ENCODE results near the gene IL1F10.

Gene IL1F10, protein sequence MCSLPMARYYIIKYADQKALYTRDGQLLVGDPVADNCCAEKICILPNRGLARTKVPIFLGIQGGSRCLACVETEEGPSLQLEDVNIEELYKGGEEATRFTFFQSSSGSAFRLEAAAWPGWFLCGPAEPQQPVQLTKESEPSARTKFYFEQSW

DNA sequence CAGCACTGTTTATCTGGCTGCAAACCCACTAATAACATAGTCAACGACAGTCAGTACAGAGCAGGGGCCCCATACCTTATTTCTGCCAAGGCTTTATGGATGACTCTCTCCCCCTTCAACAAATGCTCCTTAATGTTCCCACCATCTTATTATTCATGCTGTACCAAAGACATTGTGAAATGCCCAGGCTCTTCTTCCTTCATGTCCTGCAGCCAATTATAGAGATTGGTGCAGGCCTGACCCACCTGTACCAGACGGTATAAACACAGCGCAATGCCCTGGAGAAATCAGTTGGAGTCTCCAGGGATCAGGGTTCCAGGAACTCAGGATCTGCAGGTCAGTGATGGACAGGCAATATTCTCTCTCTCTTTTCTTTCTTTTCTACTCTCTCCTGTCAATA, at the start of gene IL1F10:
Gene IL1F10, plus strand, starts transcription at position 290 of the 400 bp plus-strand sequence. CDS start 4,769 bp downstream, outside the sequence.
- DNase-seq, result no peak

DNA sequence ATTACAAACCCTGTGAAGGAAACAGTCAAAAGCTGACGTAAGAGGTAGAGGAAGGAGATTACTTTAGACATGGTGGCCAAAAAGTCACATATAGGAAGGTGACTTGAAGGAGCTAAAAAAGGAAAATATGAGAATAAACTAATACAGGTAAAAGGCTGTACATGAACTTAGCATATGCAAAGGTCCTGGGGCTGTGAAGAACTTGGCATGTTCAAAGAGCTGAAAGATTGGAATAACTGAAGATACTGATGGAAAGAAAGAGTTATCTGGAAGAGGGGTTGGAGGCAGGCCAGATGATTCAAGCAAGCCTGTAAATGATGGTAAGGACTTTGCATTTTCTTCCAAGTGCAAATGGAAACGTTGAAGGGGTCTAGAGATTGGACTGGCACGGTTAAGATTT, 49.3 kb upstream of the IL1F10 start:
- DNase-seq, result no peak

DNA sequence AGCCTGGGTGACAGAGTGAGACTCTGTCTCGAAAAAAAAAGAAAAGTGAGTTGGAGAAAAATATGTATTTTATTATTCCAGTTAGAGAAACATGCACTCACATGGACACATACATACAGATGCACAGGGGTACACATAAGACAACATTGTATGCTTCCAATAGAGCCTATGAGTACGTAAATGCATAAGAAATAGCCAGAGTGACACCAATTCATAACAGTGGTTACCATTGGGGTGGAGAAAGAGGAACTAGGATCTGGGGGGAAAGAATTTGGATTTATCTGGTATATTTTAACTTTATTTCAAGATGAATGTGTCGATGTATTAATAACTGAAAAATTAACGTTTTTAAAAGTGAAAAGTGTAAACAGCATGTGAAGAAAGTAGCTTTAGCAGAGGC, 46.5 kb upstream of the IL1F10 start:
- DNase-seq, result no peak

DNA sequence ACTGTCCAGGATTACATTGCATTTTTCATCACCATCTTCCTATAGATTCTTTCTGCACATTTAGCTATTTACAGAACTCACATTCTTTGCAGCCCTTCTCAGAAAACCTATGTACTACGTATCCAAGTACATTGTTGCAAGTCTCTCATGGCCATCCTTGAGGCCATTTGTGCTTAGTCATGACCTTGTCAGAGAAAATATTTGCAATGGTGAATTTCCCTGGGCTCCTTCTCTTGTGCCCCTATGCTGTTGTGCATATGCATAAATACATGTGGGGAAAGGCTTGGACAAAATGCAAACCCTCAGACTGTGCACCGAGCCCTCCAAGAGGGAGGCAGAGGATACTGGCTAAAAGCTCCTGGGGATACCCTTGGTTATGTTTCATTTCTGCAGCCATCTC, 43.0 kb upstream of the IL1F10 start:
- DNase-seq, result no peak

DNA sequence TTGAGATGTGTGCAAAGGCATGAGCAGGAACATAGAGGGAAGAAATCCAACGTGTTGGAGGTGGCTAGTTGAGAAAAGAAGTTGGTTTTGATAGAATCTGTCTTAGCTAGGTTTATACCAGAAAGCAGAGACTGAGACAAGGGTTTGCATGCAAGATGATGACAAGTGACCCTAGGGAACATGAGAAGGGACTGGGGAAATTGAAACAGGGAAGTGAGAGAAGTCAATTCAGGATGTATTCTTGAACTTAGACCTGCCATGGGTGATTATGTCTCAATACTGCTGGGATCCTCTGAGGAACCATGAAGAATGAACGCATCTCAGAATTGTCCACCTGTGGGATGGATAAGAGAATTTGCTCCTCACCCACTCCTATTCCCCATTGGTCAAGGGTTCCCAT, 42.0 kb upstream of the IL1F10 start:
- no peak for DNase-seq

DNA sequence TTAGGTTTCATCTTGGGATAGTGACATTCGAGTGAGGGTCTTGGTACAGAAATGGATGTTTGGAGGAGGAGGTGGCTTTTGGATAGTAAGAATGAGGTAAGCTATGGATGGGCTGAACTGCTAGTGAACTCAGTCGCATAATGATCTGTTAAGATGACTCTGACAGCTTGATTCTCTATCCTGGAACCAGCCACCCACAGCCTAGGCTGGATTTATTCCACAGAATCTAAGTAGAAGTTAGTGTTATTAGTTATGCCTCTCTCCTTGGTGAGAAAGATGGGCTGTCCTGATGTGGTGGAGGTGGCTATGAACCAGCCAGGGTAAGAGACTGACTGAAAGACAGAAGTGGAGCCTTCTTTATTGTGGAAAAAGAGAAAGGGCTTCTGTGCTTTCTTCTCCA, 40.1 kb upstream of the IL1F10 start:
- DNase-seq, result no peak

DNA sequence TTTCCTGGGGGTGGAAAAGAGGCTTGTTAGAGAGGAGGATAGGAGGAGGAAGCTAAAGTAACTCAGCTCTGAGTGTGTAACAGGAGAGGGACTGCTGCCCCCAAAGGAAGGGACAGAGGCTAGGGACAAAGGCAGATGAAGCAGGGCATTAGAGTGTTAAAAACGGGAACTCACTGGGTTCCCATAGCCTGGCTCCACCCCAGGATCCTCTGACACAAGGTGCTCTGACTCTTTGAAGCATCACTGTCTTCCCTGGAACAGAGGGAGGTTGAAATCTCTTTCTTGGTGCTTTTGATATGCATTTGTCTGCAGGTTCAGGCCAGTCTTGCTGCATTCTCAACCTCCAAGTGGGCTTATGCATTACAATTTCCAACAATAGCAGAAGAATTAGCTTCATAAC, 39.7 kb upstream of the IL1F10 start:
- no peak for DNase-seq

DNA sequence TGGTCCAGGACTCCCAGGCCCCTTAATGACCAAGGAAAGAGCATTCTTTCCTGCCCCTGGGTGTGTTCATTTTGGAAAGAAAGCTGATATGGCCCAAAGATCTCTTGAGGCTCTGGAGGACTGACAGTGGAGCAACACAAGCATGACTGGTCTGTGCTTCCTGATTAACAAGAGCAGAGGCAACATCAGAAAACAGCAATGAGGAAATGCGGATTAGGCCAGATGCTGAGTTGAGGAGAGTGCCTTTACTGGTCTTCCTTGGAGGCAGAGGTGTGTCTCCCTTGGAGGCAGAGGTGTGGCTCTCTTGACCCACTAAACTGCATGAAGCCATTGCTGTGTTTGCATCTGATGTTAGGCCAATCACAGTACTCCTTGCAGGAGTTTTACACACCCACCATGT, 35.0 kb upstream of the IL1F10 start:
- DNase-seq, result no peak

DNA sequence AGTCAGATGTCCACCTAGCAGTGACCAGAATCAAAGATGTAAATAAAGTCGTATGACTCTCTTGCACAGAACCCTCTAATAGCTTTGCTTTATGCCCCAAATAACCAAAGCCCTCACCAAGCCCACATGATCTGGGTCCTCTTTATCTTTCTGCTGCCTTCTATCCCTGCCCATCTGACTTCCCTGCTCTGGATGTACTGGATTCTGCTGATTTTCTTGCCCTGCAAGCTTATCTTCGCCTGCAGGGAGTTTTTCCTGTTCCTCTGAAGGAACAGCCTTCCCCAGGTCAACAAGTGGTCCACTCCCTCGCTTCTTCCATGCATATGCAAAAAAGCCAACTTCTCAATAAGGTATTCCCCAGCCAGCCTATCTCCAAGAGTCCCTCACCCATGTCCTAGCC, 33.8 kb upstream of the IL1F10 start:
- no peak for DNase-seq

DNA sequence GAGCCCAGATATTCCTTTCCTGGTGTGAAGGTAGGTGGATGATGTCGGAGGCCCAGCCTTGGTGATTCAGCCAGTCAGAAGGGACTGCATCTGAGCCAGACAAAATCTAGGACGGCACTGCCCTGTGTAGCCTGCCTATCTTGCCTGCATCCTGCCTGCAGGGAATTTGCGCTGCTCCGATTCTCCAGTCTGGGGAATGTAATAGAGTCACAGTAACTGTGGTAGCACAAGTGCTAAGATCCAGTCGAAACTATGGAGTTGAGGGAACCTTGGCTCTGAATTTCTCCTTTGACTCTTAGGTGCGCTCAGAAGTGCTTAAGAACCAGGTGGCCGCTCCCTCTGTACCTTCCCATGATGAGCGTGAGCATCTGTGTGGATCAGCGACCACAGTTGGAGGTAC, 31.0 kb upstream of the IL1F10 start:
- DNase-seq, result no peak

DNA sequence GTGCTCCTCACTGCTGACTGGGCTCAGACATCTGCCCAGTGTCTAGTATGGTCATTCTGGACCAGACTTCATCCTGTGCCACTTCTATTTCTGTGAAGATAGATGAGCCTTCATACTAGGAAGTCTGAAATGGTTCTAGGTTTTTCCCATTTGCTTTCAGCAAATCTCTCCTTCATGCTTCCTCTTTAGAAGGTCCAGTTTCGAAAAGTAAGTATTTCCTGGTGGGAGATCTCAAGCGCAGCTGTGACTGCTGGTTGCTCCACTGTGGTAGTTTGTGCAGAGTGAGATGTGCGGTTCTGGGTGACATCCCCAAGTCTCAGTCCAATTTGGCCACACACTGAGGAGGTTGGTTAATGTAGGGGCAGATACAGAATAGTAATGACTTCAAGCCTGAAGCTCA, 29.5 kb upstream of the IL1F10 start:
- DNase-seq, result no peak

DNA sequence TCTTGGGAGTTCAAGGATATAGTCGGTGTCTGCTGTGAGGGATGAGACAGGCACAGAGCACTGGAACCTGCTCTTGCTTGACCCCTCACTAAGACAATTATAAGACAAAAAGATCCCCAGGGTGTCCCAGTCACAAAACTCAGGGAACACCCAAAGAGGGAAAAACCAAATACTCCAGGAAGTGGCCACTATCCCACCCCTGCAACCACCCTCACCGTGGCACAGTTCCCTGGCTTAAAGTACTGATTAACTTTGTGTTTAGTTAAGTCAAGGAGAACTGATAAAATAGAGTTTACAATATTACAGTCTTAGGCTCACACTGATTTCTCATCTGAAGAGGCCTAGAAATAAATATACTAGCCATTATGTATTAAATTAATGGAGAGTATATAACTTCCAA, 28.6 kb upstream of the IL1F10 start:
- no peak for DNase-seq

DNA sequence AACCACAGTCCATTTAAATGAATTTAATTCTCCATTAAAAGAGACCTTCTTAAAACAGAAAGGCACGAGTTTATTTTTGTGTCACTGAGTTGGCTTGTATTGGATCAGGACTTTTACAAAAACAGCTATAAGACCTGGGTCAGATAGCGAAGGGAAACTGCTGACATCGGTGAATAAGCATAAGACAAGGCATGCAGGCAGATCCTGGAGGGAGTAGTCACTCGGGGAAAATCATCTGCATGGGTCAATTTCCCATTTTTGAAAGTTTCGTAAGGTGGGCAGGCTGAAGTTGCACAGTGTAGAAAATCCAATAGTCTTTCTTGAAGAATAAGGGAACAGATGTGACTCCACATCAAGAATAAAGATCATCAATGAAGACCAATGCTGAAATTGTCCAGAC, 28.1 kb upstream of the IL1F10 start:
- DNase-seq, result no peak

DNA sequence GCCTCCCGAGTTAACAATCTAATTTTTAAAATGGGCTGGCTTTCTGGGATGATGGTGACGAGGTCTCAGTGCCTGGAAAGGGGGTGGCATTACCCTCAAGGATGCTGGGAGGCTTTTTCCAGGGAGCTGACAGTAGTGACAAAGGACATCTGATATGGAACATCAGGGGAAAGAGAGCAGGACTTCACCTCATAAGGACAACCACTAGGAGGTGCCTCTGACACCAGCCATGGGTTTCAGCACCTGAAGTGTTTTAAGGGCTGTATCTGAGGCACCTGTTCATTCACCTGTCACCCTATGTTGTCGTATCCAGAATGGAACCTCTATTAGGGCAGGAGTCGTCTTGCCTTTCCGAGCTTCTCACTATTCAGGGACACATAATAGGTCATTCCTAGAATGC, 25.9 kb upstream of the IL1F10 start:
- DNase-seq, result no peak

DNA sequence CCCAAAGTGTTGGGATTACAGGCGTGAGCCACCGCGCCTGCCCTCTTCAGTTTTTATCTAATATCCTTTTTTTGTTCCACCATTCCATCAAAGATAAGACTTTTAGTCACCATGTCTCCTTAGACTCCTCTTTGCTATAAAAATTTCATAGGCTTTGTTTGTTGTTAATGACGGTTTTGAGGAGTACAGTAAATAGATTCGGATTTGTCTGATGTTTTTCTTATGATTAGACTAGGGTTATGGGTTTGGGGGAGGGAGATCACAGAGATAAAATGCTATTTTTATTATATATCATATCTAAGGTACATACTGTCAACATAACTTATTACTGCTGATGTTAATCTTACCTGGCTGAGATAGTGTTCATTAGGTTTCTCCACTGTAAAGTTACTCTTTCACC, 21.3 kb upstream of the IL1F10 start:
- no peak for DNase-seq

DNA sequence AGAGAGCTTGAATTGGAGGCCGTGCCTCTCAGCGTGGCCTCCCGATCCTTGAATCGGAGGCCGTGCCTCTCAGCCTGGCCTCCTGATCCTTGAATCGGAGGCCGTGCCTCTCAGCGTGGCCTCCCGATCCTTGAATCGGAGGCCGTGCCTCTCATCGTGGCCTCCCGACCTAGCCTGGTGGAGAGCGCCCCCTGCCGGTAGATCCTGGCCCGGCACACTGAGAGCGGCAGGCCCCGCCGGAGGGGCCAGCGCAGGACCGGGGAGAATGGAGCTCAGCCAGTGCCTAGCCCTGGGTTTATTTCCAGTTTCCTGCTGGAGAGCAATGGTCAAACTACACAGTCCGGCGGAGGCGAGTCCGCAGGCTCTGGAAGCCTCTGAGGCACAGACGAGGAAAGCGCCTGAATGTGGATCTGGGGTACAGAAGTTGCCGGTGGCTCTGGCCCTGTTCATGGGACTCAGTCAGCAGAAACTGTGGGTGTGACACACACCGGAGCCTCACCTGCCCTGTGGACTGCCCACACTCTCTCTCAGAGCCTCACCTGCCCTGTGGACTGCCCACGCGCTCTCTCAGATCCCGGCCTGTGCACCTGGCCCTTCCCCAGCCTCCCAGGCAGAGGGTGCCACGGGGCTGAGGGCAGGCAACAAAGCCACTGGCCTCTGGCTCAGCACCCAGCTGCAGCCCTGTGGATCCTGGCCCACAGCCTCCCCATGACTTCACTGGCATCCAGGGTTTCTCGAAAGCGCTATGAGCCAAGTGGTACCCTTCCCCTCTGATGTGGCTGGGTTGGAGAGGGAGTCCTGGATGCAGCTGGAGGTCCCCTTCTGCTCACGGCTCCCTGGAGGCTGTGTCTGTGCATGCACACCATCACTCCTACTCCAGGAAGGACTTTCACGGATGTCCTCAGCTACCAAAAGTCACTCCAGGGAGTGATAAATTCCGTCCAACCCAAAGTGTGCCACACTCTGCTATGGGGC, 16.6 kb upstream of the IL1F10 start:
- DNase-seq, result no peak

DNA sequence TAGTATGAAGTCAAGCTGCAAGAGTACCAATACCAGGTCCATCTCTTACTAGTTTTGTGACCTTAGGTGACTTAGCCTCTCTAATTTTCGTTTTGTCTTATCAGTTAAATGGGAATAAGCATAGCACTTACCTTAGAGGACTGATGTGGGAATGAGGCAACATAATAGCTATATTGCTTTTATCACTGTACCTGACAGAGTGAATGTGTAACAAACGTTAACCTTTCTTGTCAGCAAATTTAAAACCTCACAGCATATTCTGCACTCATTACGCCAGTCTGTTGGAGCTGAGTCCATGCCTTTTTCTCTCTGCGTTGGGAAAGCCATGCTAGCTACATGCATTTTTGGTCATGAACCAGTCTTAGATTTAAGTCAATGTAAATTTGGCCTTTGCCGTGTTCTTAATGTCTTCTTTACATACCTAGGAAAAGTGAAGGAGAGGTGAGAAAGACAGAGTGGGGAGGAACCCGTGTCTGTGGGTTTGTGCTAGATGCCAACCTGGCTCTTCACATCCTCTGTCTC, 15.3 kb upstream of the IL1F10 start, which contains the start of gene IL36B:
Gene IL36B, minus strand, starts transcription at position 472 of the 522 bp plus-strand sequence.
- DNase-seq, result no peak

DNA sequence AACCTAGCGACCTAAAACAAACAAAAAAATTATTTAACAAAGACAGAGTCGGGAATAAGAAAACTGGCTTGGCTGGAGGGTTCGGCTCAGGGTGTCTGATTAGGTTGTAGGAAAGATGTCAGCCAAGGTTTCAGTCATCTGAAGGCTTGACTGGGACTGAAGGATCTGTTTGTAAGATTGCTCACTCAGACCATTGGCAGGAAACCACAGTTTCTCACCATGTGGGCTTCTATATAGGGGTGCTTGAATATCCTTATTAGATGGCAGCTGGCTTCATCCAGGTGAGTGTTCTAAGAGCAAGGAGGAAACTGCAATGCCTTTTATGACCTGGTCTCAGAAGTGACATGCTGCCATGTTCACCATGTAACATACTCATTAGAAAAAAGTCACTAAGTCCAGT, 14.1 kb upstream of the IL1F10 start:
- no peak for DNase-seq

DNA sequence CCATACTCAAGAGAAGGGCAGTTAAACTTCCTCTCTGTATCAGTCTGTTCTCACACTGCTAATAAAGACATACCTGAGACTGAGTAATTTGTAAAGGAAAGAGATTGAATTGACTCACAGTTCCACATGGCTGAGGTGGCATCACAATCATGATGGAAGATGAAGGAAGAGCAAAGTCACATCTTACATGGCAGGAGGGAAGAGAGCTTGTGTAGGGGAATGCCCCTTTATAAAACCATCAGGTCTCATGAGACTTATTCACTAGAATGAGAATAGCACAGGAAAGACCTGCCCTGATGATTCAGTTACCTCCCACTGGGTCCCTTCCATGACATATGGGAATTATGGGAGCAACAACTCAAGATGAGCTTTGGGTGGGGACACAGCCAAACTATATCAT, 13.7 kb upstream of the IL1F10 start:
- no peak for DNase-seq

DNA sequence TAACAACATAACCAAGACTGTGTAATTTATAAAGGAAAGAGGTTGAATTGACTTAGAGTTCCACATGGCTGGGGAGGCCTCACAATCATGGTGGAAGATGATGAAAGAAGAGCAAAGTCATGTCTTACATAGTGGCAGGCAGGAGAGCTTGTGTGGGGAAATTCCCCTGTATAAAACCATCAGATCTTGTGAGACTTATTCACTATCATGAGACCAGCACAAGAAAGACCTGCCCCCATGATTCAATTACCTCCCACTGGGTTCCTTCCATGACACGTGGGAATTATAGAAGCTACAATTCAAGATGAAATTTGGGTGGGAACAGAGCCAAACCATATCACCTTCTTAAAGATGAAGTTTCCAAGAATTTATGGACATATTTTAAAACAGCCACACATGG, 11.2 kb upstream of the IL1F10 start:
- no peak for DNase-seq

DNA sequence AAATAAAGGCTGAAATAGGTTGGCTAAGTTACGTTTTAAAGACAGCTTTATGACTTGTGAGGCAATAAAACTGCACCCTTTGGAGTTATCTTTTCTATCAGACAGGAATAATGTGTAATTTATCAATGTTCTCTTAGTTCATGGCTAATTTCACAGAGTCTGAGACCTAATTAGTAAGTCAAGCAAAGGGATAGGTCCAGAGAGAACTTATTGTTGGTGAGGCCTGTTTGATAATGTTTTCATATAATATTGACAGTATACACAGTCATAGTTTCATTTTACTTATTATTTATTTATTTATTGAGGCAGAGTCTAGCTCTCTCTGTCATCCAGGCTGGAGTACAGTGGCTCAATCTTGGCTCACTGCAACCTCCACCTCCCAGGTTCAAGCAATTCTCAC, 10.7 kb upstream of the IL1F10 start:
- no peak for DNase-seq

DNA sequence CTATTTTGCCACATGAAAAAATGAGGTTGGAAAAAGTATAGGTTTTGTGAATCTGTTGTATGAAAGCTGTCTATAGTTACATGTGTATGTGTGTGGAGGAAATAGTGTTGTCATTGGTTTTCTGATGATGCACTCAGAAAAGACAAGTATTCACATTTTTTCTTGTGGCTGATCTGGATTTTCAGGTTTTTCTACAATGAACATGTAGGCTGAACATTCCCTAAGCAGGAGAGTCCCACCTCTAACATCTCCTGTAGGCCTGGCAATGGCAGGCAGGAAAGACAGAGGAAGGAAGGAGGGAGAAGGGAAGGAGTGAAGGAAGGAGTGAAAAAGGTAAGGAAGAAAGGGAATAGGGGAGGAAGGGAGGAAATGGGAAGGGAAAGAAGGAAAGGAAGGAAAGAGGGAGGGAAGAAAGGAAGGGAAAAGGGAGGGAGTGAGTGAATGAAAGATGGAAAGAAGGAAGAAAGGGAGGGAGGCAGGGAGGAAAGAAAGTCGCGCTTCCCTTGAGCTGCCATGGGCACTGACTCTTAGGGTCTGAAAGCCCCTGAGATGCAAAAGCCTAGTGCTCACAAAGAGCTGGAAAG, 9.3 kb upstream of the IL1F10 start:
- no peak for DNase-seq

DNA sequence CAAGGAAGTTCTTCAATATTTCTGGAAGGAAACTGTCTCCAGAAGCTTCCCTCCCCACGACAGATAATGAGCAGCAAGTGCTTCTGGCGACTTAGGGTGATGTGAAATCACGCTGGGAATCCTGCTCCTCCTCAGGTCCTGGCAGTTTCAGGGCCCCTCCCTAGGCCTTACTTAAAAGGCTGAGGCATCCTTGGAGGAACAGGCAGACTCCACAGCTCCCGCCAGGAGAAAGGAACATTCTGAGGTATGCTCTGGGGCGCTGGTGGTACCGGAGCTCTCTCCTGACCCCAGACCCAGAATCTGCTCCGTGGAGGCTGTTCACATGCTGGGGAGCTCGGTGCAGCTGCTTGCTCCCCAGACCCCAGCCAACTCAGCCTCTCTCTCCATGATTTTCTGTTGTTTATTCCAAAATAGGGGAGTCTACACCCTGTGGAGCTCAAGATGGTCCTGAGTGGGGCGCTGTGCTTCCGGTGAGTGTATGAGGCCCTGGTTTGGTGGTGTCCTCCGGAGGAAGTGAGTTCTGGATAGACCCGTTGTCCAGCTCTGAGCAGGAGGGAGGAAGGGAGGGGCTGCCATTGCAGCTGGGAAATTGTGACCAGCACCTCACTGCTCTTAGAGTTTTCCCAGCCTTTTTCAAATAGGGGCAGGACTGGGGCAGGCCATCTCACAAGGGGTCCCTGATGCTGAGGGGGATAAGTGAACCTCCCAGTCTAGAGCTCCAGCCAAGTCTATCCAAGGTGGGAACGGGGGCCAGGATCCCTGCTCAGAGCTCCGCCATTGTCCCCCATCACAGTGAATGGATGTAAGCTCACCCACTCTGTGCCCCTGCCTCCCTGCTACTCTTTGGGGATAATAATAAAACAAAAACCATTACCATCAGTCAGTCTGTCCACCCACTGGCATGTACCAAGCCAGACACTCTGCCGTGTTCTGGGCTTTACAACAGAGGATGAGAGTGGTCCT, 8.5 kb upstream of the IL1F10 start, which contains the start of gene IL36RN:
Gene IL36RN, plus strand, starts transcription at position 201 of the 963 bp plus-strand sequence. Its CDS starts 241 bp downstream, at position 442.
- no peak for DNase-seq

Measured in activated CD4-positive, alpha-beta T cell treated with anti-CD3 and anti-CD28 coated beads, Interleukin-2, amount 50 U/mL, for 48 hours (primary cell).